H1 (cell line): Measurements from ENCODE around the gene LMTK2.

Experiments
- CBX5 ChIP-seq: fragments of 300-800, 300-1000 bp; sonication (generic); IDR thresholded peaks from 2 replicates; pipeline ENCODE4 v1.7.1; 2016; ENCODE audit warnings: antibody characterized with exemption, low read length, low read depth
- CREB1 ChIP-seq: IDR thresholded peaks from 2 replicates; pipeline ENCODE4 v1.6.1; 2012; ENCODE audit warnings: inconsistent platforms
- CTCF ChIP-seq, 3 experiments: IDR thresholded peaks; 1 replicate in 2 of 3; 2 replicates in 1 of 3; pipeline versions ENCODE4 v1.5.1 to v1.6.1; 2011; ENCODE audit warnings: low read length in 3 of 3, mild to moderate bottlenecking in 3 of 3, inconsistent platforms in 2 of 3, low read depth in 1 of 3, moderate library complexity in 1 of 3; ENCODE audit not compliant: insufficient read depth in 1 of 3; ENCODE audit errors: control extremely low read depth in 1 of 3
- EP300 ChIP-seq, 2 experiments: IDR thresholded peaks; 1 replicate in 1 of 2; 2 replicates in 1 of 2; pipeline ENCODE4 v1.6.1; 2011 to 2012; ENCODE audit warnings: low read depth in 2 of 2, low read length in 2 of 2, mild to moderate bottlenecking in 2 of 2, borderline replicate concordance in 1 of 2, inconsistent platforms in 1 of 2, moderate library complexity in 1 of 2
- EZH2 ChIP-seq: fragments of 200-600 bp; sonication (generic); IDR thresholded peaks from 2 replicates; pipeline ENCODE4 v1.7.1; 2012; ENCODE audit warnings: low read depth, mild to moderate bottlenecking, moderate library complexity, low read length, inconsistent platforms; ENCODE audit not compliant: severe bottlenecking
- POLR2A ChIP-seq, 2 experiments: IDR thresholded peaks; 1 replicate in 1 of 2; 2 replicates in 1 of 2; pipeline ENCODE4 v1.6.1; 2011; ENCODE audit warnings: low read depth in 2 of 2, low read length in 2 of 2, mild to moderate bottlenecking in 2 of 2; ENCODE audit errors: control extremely low read depth in 1 of 2
- POLR2AphosphoS5 ChIP-seq: IDR thresholded peaks from 2 replicates; pipeline ENCODE4 v1.6.1; 2011; ENCODE audit warnings: low read depth, low read length
- RNF2 ChIP-seq: fragments of 200-900, 300-1000 bp; sonication (generic); IDR thresholded peaks from 2 replicates; pipeline ENCODE4 v1.7.1; 2016; ENCODE audit warnings: borderline replicate concordance, low read depth, mild to moderate bottlenecking, antibody characterized with exemption, low read length; ENCODE audit not compliant: poor library complexity, severe bottlenecking; ENCODE audit errors: missing control alignments
- TAF1 ChIP-seq: IDR thresholded peaks from 2 replicates; pipeline ENCODE4 v1.6.1; 2011; ENCODE audit warnings: mild to moderate bottlenecking, low read depth, low read length
- TCF12 ChIP-seq: IDR thresholded peaks from 2 replicates; pipeline ENCODE4 v1.6.1; 2011; ENCODE audit warnings: low read depth, mild to moderate bottlenecking, low read length

GRCh38 chr7:98178762-98179490 is 72.3 kb downstream of the LMTK2 start:
- TF ChIP-seq POLR2A (IDR thresholded peaks at IDR 0.05; ENCODE audit: control extremely low read depth in 1 of 2, low read depth in 2 of 2, low read length in 2 of 2) (no peak), CBX5 (no peak), POLR2AphosphoS5 (no peak), EZH2 (no peak), TAF1 (no peak), CTCF (IDR thresholded peaks at IDR 0.05; ENCODE audit: control extremely low read depth in 1 of 3, insufficient read depth in 1 of 3, low read depth in 1 of 3, low read length in 3 of 3) (no peak), TCF12 (no peak), RNF2 (no peak), CREB1 (no peak), EP300 (IDR thresholded peaks at IDR 0.05; ENCODE audit: borderline replicate concordance in 1 of 2, low read depth in 2 of 2, low read length in 2 of 2) (no peak)
